ENCODE results near the gene CANT1. TPM values are rescaled to one million over a fixed set of nuclear protein-coding genes. Genes with fewer than 3 reads are reported as not detected.
A peak's percentile ranks its signal among the peaks of the same experiment; 100 is the strongest.

Gene CANT1
- total and polyA plus RNA-seq, 2 of the 13 experiments (the other 11 are each of a cell fraction or from before 2014, with no cell fraction given) = 34.1 to 42.1 TPM

DNA sequence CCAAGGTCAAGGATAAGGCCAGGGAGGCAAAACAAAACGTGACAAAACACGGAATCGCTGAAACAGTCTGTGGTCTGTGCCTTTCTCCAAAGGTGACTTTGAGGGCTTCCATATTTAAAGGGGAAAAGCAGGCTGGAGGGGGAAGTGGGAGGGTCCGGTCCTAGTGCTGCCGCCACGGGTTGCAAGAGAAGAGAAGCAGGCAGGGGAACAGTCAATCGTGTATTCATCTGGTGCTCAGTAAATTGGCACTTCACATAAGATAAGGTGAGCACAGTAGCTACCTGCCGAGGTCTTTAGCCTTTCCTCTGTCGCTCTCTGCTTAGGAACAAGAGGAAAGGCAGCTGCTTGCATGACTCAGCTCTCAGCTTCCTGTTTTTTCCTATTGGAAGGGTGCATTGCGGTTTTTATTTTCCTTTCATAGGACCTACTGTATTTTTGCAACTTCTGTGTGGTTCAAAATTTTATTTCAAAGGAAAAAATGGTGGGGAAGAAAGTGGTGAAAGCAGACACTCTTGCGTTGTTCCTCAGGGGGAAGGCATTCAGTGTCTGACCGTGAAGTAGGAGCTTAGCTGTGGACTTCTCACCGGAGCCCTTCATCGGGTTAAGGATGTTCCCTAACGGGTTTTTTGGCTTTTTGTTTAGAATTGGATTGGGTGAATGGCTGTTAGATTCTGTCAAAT, 22.8 kb downstream of the CANT1 start (continued):
- TF ChIP-seq CCAR2 (optimal IDR thresholded peaks at IDR 0.05; ENCODE audit: low read depth, low read length) (no peak), JDP2 (CRISPR knock-in tag; IDR thresholded peaks at IDR 0.05; ENCODE audit: borderline replicate concordance) (no peak), NFYC (CRISPR knock-in tag; IDR thresholded peaks at IDR 0.05) (no peak), ONECUT2 (CRISPR knock-in tag; IDR thresholded peaks at IDR 0.05) (no peak), ZNF747 (CRISPR knock-in tag; IDR thresholded peaks at IDR 0.05; ENCODE audit: borderline replicate concordance) (no peak), MLLT10 (CRISPR knock-in tag; IDR thresholded peaks at IDR 0.05) (no peak), JUN (CRISPR knock-in tag; IDR thresholded peaks at IDR 0.05) (no peak), TOE1 (CRISPR knock-in tag; IDR thresholded peaks at IDR 0.05) (no peak), MAFK (conservative IDR thresholded peaks at IDR 0.05 in 1 of 2, IDR thresholded peaks at IDR 0.05 in 1 of 2; ENCODE audit: low read length in 2 of 2) (no peak), CENPT (CRISPR knock-in tag; IDR thresholded peaks at IDR 0.05; ENCODE audit: low read depth) (no peak), ZFP36 (IDR thresholded peaks at IDR 0.05; ENCODE audit: borderline replicate concordance, low read depth, low read length, partially characterized antibody) (no peak), ELF1 (CRISPR knock-in tag; IDR thresholded peaks at IDR 0.05) (peak; percentile 33; the same call in 1 of the 2 replicates), SMAD3 (CRISPR knock-in tag; IDR thresholded peaks at IDR 0.05) (peak; percentile 58; the same call in 1 of the 2 replicates), ZNF788 (CRISPR knock-in tag; IDR thresholded peaks at IDR 0.05; ENCODE audit: borderline replicate concordance) (no peak), KDM1A (CRISPR knock-in tag; IDR thresholded peaks at IDR 0.05) (no peak), FIP1L1 (IDR thresholded peaks at IDR 0.05; ENCODE audit: borderline replicate concordance, insufficient read depth, low read depth, low read length) (no peak), XRCC5 (optimal IDR thresholded peaks at IDR 0.05; ENCODE audit: low read length) (no peak), FOSL2 (CRISPR knock-in tag; IDR thresholded peaks at IDR 0.05) (peak; percentile 80), MIXL1 (CRISPR knock-in tag; IDR thresholded peaks at IDR 0.05) (no peak), JUND (CRISPR knock-in tag; IDR thresholded peaks at IDR 0.05) (no peak), GTF3A (CRISPR knock-in tag; conservative IDR thresholded peaks at IDR 0.05) (no peak), ZNF879 (CRISPR knock-in tag; IDR thresholded peaks at IDR 0.05) (no peak)
- TF ChIP-seq, protein P1, sequence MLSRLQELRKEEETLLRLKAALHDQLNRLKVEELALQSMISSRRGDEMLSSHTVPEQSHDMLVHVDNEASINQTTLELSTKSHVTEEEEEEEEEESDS (CRISPR knock-in tag; IDR thresholded peaks at IDR 0.05; ENCODE audit: borderline replicate concordance) = no peak
- TF ChIP-seq, protein P2, sequence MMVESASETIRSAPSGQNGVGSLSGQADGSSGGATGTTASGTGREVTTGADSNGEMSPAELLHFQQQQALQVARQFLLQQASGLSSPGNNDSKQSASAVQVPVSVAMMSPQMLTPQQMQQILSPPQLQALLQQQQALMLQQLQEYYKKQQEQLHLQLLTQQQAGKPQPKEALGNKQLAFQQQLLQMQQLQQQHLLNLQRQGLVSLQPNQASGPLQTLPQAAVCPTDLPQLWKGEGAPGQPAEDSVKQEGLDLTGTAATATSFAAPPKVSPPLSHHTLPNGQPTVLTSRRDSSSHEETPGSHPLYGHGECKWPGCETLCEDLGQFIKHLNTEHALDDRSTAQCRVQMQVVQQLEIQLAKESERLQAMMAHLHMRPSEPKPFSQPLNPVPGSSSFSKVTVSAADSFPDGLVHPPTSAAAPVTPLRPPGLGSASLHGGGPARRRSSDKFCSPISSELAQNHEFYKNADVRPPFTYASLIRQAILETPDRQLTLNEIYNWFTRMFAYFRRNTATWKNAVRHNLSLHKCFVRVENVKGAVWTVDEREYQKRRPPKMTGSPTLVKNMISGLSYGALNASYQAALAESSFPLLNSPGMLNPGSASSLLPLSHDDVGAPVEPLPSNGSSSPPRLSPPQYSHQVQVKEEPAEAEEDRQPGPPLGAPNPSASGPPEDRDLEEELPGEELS (CRISPR knock-in tag; IDR thresholded peaks at IDR 0.05) = peak; percentile 21; the same call in 1 of the 2 replicates
- TF ChIP-seq, protein P3, sequence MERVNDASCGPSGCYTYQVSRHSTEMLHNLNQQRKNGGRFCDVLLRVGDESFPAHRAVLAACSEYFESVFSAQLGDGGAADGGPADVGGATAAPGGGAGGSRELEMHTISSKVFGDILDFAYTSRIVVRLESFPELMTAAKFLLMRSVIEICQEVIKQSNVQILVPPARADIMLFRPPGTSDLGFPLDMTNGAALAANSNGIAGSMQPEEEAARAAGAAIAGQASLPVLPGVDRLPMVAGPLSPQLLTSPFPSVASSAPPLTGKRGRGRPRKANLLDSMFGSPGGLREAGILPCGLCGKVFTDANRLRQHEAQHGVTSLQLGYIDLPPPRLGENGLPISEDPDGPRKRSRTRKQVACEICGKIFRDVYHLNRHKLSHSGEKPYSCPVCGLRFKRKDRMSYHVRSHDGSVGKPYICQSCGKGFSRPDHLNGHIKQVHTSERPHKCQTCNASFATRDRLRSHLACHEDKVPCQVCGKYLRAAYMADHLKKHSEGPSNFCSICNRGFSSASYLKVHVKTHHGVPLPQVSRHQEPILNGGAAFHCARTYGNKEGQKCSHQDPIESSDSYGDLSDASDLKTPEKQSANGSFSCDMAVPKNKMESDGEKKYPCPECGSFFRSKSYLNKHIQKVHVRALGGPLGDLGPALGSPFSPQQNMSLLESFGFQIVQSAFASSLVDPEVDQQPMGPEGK (CRISPR knock-in tag; IDR thresholded peaks at IDR 0.05) = peak; percentile 17; the same call in 1 of the 2 replicates
- TF ChIP-seq, protein P4, sequence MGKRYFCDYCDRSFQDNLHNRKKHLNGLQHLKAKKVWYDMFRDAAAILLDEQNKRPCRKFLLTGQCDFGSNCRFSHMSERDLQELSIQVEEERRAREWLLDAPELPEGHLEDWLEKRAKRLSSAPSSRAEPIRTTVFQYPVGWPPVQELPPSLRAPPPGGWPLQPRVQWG (CRISPR knock-in tag; IDR thresholded peaks at IDR 0.05; ENCODE audit: borderline replicate concordance, low read depth) = no peak
- TF ChIP-seq, protein P5, sequence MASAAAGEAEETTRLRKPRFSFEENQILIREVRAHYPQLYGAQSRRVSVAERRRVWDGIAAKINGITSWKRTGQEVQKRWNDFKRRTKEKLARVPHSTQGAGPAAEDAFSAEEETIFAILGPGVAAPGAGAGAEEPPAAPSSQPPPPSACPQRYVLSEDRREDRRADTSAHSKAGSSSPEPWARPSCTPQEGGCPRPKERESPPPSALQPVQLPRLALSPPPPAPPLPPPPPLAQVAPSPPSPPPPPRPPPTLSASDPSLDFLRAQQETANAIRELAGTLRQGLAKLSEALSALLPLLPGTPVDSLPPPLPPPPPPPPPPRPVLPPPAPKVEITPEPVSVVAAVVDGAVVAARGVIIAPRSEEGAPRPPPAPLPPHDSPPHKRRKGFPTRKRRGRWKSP (CRISPR knock-in tag; IDR thresholded peaks at IDR 0.05) = no peak
